Activated CD4-positive, alpha-beta T cell treated with anti-CD3 and anti-CD28 coated beads for 24 hours (primary cell): ENCODE results near the gene ASF1B.

ENCODE experiments used
- DNase-seq, 2 donors: peaks; one replicate each; pipeline ENCODE4 v3.0.0-alpha.2; 2020; ENCODE audit warnings: low read depth in 2 of 2

Gene ASF1B

DNA sequence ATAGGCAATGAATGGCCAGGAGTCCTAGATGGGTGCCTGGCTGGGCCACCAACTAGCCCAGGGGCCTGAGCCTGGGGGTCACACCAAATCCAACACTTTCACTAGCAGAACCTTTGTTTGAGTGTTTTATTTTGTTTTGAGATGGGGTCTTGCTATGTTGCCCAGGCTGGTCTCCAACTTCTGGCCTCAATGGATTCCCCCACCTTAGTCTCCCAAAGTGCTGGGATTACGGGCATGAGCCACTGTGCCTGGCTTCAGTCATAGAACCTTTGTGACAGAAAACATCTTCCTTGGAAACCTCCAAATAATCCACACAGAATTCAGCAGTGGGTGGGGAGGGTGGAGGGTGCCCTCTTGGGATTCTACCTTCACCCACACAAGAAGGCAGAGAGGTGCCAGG, 24.9 kb downstream of the ASF1B start:
- DNase-seq = no peak

DNA sequence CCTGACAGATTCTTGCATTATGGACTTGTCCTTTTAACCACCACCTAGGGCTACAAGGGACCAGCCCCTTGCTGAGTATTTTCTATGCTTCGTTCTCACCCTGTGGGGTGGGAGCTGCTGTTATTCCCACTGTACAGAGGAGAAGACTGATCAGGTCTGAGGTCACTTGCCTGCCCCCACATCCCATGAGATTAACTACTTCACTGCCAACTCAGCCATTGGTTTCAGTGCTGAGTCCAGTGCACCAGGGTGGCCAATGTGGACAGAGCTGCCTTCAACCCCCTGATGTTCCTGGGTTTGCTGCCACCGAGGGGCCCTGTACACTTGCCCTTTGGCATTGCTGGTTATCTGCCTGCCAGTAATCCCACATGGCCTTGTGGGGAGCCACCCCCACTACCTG, 25.7 kb downstream of the ASF1B start:
- no peak for DNase-seq

DNA sequence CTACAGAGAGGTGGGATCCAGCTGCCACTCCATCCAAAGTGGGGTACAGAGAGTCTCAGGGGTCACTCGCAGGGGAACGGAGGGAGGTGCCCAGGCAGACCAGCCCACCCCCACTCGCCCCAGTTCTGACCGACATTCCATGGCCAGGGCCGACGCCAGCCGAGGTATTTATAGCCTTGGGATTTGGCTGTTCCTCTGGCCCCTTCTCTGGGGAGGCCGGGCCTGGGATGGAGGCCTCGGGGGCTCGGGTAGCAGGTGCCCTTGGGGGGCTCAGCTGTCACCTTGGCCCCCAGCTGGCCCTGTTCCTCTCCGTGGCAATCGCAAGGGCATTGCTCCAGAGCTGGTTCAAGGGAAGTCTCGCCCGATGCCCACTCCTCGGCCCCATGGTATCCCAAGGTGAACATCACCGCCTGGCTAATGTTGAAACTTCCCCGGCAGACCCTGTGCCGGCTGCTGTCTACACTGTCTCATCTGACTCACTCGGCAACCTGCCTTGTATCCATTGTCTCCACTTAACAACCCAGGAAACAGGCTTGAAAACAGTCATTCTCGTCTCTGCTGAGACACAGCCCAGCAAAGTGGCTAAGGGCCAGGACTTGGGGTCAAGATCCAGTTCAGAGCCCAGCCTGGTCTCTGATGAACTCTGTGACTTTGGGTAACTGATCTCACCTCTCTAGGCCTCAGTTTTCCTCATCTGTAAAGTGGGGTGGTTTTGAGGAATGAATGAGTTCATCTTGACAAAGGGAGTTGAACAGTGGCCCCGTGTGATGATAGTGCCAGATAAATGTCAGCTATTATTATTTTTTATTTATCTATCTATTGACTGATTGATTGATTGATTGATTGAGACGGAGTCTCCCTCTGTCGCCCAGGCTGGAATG, 28.6 kb downstream of the ASF1B start:
- DNase-seq = no peak

- no peak for DNase-seq
These were observed 29.5 kb downstream of the ASF1B start for GRCh38 chr19:14106840-14107239.

- DNase-seq = no peak
These were observed 30.7 kb downstream of the ASF1B start for GRCh38 chr19:14105680-14106079.

DNA sequence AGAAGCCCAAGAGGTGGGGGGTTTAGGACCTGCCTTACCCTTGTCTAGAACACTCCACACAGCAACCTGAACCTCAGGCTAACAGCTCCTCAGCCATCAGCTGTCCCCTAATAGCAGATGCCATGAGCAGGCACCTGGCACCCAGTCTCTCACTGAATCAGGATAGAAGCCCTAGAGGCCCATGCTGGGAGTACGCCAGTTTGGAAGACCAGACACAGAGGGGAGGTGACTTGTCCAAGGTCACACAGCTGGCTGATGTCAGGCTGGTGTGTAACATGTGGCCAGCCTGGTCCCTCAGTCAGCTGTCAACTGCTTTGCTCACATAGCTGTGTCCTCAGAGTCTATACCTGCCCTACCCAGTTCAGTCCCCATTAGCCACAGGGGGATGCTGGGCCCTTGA, 33.1 kb downstream of the ASF1B start:
- no peak for DNase-seq

DNA sequence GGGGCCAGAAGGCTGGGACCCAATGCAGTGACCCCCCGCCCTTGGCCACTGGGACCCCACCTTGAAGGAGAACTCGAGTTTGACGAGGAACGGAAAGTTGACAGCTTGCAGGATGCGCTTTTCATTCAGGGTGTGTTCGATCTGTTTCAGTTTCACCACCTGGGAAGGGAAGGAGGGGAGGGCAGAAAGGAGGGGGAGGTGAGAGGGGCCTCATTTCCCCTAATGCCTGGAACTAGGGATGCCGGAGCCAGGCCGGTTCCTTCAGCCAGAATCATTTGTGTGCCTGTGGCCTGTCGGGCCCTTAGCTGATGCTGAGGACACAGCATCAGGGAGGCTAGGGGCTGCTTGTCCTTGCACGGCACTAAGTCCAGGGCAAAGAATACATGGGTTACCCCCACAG, 33.6 kb downstream of the ASF1B start:
- DNase-seq = no peak

GRCh38 chr19:14102102-14102696, 34.2 kb downstream of the ASF1B start:
- DNase-seq = no peak

- DNase-seq = no peak
These were observed 35.3 kb downstream of the ASF1B start for GRCh38 chr19:14101003-14101545.

GRCh38 chr19:14097532-14098151, 38.7 kb downstream of the ASF1B start:
- DNase-seq = no peak

DNA sequence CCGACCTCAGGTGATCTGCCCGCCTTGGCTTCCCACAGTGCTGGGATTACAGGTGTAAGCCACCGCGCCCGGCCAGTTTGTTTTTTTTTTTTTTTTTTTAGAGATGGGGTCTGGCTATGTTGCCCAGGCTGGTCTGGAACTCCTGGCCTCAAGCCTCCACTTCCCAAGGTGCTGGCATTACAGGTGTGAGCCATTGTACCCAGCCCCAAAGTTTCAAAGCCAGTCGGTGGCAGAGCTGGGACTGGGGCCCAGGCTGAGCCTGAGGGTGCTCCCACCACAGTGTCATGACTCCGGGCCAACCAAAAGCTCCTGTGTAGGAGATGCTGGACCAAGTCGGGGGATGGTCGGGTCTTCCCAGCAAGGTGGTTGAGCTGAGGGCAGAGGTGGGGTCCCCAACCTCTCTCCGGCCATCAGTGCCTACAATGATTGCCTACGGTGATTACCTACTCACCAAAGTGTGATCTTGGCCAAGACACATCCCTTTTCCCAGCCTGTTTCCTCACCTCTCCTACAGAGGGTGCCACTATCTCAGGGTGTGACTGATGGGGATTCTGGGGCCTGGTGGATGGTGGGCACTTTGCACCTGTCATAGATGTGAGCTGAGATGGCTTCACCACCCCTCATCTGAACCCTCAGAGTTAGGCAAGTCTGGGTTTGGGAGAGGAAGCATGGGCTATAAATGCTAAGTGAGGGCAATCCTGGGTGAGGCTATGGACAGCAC, 40.0 kb downstream of the ASF1B start:
- no peak for DNase-seq

GRCh38 chr19:14094854-14095253, 41.5 kb downstream of the ASF1B start:
- no peak for DNase-seq

GRCh38 chr19:14093117-14093823, 43.1 kb downstream of the ASF1B start:
- no peak for DNase-seq

GRCh38 chr19:14091813-14092462, 44.5 kb downstream of the ASF1B start:
- no peak for DNase-seq

DNA sequence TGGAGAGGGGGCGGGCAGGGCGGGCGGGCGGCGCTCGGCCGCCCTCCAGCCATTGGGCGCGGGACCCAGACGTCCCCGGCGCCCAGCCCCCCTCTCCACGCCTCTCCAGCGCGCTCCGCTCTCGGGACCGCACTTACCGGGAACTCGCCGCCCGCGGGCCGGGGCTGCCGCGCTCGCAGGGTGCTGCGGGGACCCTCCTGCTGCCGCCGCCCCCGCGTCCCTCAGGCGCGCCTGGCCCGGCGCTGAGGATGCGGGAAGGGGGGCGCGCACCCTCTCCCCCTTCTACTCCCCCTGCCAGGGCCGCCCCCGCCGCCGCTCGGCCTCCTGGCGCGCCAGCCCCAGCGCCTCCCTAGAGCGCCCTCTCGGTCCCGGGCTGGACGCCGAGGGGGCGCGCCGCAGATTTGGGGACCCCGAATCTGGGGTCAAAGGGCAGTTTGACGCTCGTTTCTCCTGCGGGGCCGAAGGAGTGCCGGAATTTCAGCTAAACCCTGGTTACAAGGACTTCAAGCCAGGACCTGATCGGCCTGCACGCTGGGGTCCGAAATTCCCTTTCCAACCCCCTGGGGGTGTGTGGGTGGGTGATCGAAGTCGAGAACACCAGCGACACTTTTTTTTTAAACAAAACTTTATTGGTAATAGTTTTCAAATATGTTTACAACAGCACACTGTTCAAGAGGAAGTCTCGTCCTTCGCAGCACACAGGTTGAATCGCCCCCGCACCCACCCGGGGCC, 45.1 kb downstream of the ASF1B start:
- DNase-seq = peak in 1 of 2 donors; percentile 61

DNA sequence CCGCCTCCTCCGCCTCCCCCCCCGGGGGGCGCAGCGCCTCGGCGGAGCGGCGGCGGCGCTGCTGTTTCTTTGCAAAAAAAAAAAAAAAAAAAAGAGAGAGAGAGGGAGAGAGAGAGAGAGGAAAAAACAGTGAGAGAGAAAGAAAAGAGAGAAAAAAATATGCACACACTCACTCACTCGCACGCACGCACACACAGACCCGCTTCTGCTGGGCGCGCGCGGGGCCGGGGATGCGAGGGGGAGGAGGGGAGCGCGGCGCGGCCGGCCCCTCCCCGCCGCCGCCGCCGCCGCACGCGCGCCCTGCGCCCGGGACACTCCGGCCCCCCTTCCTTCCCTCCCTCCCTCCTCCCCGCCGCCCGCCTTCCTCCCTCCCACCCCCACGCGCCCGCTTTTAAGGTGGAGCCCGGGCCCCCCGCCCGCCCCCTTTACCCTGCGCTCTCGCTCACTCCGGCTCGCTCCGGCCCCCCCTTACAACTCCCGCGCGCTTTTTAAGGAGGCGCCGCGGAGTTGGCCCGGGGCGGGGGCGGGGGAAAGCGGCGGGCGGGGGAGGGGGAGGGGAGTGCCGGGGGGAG, 45.8 kb downstream of the ASF1B start, which contains the start of gene SAMD1:
Gene SAMD1 (minus strand): TSS at position 243 of the 572 bp plus-strand sequence.
- DNase-seq = peak; percentile 76 to 84

DNA sequence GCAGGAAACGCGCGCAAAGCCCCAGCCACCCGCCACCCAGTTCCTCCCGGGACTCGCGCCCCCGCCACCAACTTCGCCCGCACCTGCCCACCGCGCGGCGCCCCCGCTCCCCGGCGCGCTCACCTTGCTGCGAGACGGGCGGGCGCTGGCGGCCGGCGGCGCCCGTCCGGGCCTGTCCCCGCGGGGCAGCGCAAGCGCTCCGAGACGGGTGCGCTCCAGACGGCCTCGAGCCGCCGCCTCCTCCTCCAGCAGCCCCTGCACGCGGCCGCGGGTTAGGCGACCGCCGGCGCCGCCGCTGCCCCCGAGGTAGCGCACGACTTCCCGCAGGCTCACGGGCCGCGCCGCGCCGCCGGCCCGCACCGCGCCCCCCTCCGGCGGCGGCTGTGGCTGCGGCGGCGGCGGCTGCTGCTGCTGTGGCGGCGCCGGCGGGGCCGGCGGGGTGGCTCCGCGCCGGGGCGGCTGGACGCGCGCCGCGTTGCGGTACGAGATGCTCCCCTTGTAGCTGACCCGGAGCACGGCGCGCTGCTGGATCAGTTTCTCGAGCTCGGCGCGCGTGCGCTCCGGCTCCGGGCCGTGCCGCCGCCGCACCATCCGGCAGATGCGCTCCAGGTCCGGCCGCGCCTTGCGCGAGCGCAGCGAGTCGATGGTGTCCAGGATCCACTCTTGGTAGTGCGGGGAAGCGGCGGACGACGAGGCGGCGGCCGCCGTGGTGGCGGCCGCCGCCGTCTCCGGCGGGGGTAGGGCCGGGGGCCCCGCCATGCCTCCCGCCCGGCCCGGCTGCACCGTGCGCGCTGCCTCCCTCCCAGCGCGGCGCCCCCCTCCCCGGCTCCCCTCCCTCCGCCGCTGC, 46.5 kb downstream of the ASF1B start:
- no peak for DNase-seq

- DNase-seq = no peak
These were observed 47.1 kb downstream of the ASF1B start for GRCh38 chr19:14089412-14089661.
